Natural killer cell (primary cell): ENCODE data around the gene LRRC27. TPM values are rescaled to one million over a fixed set of nuclear protein-coding genes. Genes with fewer than 3 reads are reported as not detected.

Source experiments
- ATAC-seq, 3 donors: fragments of 150-1000 bp in 2 of 3; fragments of 200-7000 bp in 1 of 3; cut with Tn5 transposase; 1 replicate in 1 of 3; 2 replicates in 2 of 3; pipeline ENCODE4 v1.10.0; 2021; ENCODE audit warnings: mild to moderate bottlenecking in 2 of 3, moderate library complexity in 2 of 3
- DNase-seq, 2 donors: peaks; one replicate each; pipeline versions ENCODE4 v3.0.0 to v3.0.0-alpha.2; 2013 to 2021; ENCODE audit warnings: mixed read lengths in 1 of 2
- H3K27ac ChIP-seq: one replicate; pipeline ENCODE4 v1.5.1; 2013; ENCODE audit warnings: mild to moderate bottlenecking, low read length
- H3K27me3 ChIP-seq: one replicate; pipeline ENCODE4 v1.6.1; 2013; ENCODE audit warnings: low read length; ENCODE audit not compliant: control insufficient read depth, insufficient read depth
- H3K36me3 ChIP-seq: one replicate; pipeline ENCODE4 v1.6.1; 2013; ENCODE audit warnings: low read length; ENCODE audit not compliant: control insufficient read depth, insufficient read depth
- H3K4me1 ChIP-seq: one replicate; pipeline ENCODE4 v1.6.1; 2013; ENCODE audit warnings: low read length; ENCODE audit not compliant: control insufficient read depth, insufficient read depth
- H3K4me3 ChIP-seq: one replicate; pipeline ENCODE4 v1.5.1; 2013; ENCODE audit warnings: low read length
- H3K9me3 ChIP-seq: one replicate; pipeline ENCODE4 v1.6.1; 2013; ENCODE audit warnings: low read length; ENCODE audit not compliant: control insufficient read depth, insufficient read depth
- H3K27ac Mint-ChIP-seq, 2 donors: one replicate each; pipeline ENCODE4 v1.8.0; 2022; ENCODE audit warnings: mild to moderate bottlenecking in 2 of 2, mixed read lengths in 2 of 2, moderate library complexity in 1 of 2
- H3K27me3 Mint-ChIP-seq, 2 donors: one replicate each; pipeline ENCODE4 v1.8.0; 2022; ENCODE audit warnings: low read depth in 2 of 2, mixed read lengths in 2 of 2
- H3K36me3 Mint-ChIP-seq: one replicate; pipeline ENCODE4 v1.8.0; 2022; ENCODE audit warnings: mixed read lengths
- H3K4me1 Mint-ChIP-seq, 2 donors: one replicate each; pipeline ENCODE4 v1.8.0; 2022; ENCODE audit warnings: mixed read lengths in 2 of 2
- H3K4me3 Mint-ChIP-seq: one replicate; pipeline ENCODE4 v1.8.0; 2022; ENCODE audit warnings: mild to moderate bottlenecking, moderate library complexity, mixed read lengths
- H3K9me3 Mint-ChIP-seq, 2 donors: one replicate each; pipeline ENCODE4 v1.8.0; 2022; ENCODE audit warnings: mixed read lengths in 2 of 2
- WGBS: methylation state at CpG from one replicate; pipeline ENCODE4 v1.1.7; 2013; ENCODE audit warnings: missing lambda C conversion rate; ENCODE audit not compliant: insufficient coverage; 5-methylcytosine and 5-hydroxymethylcytosine counted together
- intact Hi-C: fragments of 100-400 bp; cut with micrococcal nuclease; formaldehyde crosslinking; loops from one replicate; pipeline ENCODE4 v1.14.2; 2022
- total RNA-seq, 4 donors: library from RNA; stranded (reverse); fragments of 120-200 nt in 1 of 4; gene quantifications; one replicate each; pipeline versions ENCODE4 v1.2.3 to v1.2.4, GENCODE V29; 2013 to 2022
- TF ChIP-seq, protein P1 (sequence below): fragments of 200-600 bp; IDR thresholded peaks from one replicate; pipeline ENCODE4 v1.8.0; 2022; ENCODE audit warnings: antibody characterized with exemption

Gene LRRC27
- total RNA-seq, 3 donors from 2014 or later (not counting 1 experiment from before 2014, with no cell fraction given) = 8.1 to 22.5 (median 9.9) TPM

DNA sequence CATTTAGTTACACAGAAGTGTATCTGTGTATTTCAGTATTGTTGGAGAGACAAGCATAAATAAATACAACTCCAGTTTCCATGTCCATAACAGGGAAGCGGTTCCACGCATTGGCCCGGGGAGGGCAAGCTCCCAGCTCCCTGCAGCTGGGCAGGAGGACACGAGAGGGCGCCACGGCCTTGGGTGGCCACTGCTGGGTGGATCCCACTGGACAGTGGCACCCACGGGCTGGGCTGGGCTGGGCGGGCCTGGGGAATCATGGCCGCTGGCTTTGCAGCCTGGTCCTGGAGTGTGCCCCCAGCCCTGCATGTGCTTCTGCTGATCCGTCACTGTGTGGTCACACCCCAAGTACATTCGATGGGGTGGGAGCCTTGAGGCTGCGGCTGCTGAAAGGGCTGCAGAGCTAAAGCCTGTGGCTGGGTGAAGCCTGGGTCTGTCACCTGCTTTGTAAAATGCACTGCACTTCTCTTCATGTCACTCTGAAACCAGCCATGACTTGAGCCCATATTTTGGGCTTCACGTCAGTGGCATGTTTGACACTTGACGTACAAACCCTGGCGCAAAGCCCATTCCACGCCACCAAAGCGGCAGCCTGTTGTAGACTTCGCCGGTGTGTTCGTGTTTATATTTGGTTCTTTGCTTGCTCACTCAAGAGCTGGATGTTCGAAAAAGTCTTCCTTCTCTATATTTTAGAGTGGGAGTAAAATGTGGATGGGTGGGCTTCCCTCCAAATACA lies 27.5 kb downstream of the LRRC27 start:
- H3K27me3 Mint-ChIP-seq = no peaks in the 10 kb centered on the region
- Histone ChIP-seq H3K36me3 (no peaks in the 10 kb centered on the region), H3K4me3 (no peak overlapping the region), H3K9me3 (no peaks in the 10 kb centered on the region), H3K27ac (no peak overlapping the region), H3K4me1 (no peaks in the 10 kb centered on the region), H3K27me3 (no peaks in the 10 kb centered on the region)
- intact Hi-C loops = no loop called here
- no peak overlapping the region for H3K4me3 Mint-ChIP-seq
- H3K27ac Mint-ChIP-seq = no peak overlapping the region
- WGBS = 90% methylated on average over 19 of the region's 21 CpGs
- no peaks in the 10 kb centered on the region for H3K36me3 Mint-ChIP-seq
- H3K4me1 Mint-ChIP-seq = peaks cover 0 to 9% of the 10 kb centered on the region in 2 donors
- peaks cover 0 to 4% of the 10 kb centered on the region in 2 donors for H3K9me3 Mint-ChIP-seq
- ATAC-seq (no peak), DNase-seq (no peak)
- TF ChIP-seq, protein P1, sequence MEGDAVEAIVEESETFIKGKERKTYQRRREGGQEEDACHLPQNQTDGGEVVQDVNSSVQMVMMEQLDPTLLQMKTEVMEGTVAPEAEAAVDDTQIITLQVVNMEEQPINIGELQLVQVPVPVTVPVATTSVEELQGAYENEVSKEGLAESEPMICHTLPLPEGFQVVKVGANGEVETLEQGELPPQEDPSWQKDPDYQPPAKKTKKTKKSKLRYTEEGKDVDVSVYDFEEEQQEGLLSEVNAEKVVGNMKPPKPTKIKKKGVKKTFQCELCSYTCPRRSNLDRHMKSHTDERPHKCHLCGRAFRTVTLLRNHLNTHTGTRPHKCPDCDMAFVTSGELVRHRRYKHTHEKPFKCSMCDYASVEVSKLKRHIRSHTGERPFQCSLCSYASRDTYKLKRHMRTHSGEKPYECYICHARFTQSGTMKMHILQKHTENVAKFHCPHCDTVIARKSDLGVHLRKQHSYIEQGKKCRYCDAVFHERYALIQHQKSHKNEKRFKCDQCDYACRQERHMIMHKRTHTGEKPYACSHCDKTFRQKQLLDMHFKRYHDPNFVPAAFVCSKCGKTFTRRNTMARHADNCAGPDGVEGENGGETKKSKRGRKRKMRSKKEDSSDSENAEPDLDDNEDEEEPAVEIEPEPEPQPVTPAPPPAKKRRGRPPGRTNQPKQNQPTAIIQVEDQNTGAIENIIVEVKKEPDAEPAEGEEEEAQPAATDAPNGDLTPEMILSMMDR = no peak

DNA sequence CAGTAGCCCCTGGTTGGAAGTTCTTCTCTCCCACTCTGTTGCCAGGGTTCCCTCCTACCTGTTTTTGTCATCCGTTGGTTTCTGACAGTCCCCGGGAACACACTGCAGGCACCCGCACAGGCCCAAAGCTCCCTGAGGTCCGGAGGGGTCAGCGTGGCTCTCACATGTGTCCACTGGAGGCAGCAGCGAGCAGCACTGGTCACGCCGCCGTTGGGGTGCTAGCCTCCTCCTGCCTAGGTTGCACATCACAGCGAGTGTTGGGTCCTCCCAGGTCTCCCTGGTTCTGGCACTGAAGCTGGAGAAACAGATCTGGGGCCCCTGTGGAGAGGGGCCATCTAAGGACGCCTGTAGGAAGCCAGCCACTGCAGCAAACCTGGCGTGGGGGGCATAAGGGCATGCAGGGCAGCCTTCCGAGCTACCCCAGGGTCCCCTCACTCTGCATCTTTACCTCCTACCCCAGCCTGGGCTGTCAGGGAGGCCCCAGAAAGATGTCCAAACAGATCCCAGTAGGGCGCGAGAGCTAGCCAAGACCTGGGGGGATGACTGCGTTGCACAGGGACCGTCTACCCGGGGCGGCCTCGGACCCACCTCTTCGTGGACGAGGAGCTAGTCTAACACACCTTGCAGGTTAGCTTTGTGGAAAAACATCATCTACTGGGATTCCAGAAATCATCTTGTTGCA lies 28.9 kb downstream of the LRRC27 start:
- Mint-ChIP-seq H3K27ac (peak overlapping the region in 1 of 2 donors; percentile 41), H3K4me1 (peaks cover 0 to 15% of the 10 kb centered on the region in 2 donors), H3K36me3 (no peaks in the 10 kb centered on the region), H3K4me3 (no peak overlapping the region), H3K9me3 (peaks cover 0 to 6% of the 10 kb centered on the region in 2 donors), H3K27me3 (no peaks in the 10 kb centered on the region)
- 86% methylated on average over 22 of the region's 22 CpGs for WGBS
- DNase-seq = peak in 1 of 2 donors; percentile 47
- TF ChIP-seq, protein P1 = peak; percentile 42
- Histone ChIP-seq H3K4me3 (no peak overlapping the region), H3K36me3 (peaks cover 2% of the 10 kb centered on the region), H3K9me3 (no peaks in the 10 kb centered on the region), H3K27ac (no peak overlapping the region), H3K4me1 (no peaks in the 10 kb centered on the region), H3K27me3 (no peaks in the 10 kb centered on the region)
- ATAC-seq = peak; percentile 54 to 68 (median 55)
- intact Hi-C loops = no loop called here

DNA sequence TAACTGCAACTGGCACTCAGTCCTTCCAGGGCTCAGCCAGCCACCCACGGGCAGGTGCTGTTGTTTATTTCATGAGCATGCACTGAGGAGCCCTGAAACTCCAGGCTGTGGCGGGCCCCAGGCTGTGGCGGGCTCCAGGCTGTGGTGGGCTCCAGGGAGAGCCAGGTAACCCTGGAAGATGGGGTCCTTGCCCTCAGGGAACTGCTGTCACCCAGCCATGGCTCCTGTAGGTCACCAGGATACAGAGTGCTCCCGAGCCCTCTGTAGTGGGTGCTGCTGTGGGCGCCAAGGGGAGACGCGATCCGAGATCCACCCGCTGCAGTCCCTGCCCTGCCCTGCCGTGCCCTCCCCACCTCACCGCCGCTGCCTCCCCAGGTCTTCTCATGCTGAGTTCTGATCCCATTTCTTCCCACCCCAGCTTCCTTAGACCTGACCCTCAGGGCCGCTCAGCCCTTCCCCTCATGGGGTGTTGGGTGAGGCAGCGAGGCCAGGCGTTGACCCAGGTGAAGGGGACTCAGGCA lies 29.6 kb downstream of the LRRC27 start:
- TF ChIP-seq, protein P1 = no peak

More for the DNA sequence above, 29.6 kb downstream of the LRRC27 start:
- Mint-ChIP-seq H3K9me3 (peaks cover 0 to 6% of the 10 kb centered on the region in 2 donors), H3K27me3 (no peaks in the 10 kb centered on the region), H3K36me3 (no peaks in the 10 kb centered on the region), H3K27ac (no peak overlapping the region), H3K4me1 (peaks cover 0 to 15% of the 10 kb centered on the region in 2 donors), H3K4me3 (no peak overlapping the region)
- ATAC-seq (no peak), DNase-seq (no peak)
- Histone ChIP-seq H3K4me1 (no peaks in the 10 kb centered on the region), H3K27ac (no peak overlapping the region), H3K9me3 (no peaks in the 10 kb centered on the region), H3K4me3 (no peak overlapping the region), H3K27me3 (no peaks in the 10 kb centered on the region), H3K36me3 (peaks cover 2% of the 10 kb centered on the region)
- intact Hi-C loops = no loop called here
- WGBS = 91% methylated on average over 15 of the region's 15 CpGs
